Loucy (cell line): ENCODE measurements around the gene GAS7.

Experiments used
- H2AFZ ChIP-seq: fragments of 200-600 bp; sonication (generic); 2 replicates; pipeline ENCODE4 v1.6.0; 2016; ENCODE audit warnings: antibody characterized with exemption, mild to moderate bottlenecking, low read length, moderate library complexity
- H3F3A ChIP-seq: fragments of 200-600 bp; 2 replicates; pipeline ENCODE4 v1.6.0; 2016; ENCODE audit warnings: antibody characterized with exemption, low read depth, mild to moderate bottlenecking
- H3K27me3 ChIP-seq: fragments of 200-600 bp; sonication (generic); 2 replicates; pipeline ENCODE4 v1.6.1; 2014; ENCODE audit warnings: low read length, mild to moderate bottlenecking; ENCODE audit not compliant: insufficient read depth, poor library complexity, severe bottlenecking
- H3K36me3 ChIP-seq: fragments of 200-600 bp; sonication (generic); 2 replicates; pipeline ENCODE4 v1.6.1; 2016; ENCODE audit warnings: low read length; ENCODE audit not compliant: insufficient read depth
- H3K4me1 ChIP-seq: fragments of 200-600 bp; sonication (generic); 2 replicates; pipeline ENCODE4 v1.5.1; 2014; ENCODE audit warnings: low read length, mild to moderate bottlenecking; ENCODE audit not compliant: insufficient read depth, poor library complexity, severe bottlenecking
- H3K4me2 ChIP-seq: fragments of 200-600 bp; sonication (generic); 2 replicates; pipeline ENCODE4 v1.6.0; 2014; ENCODE audit warnings: antibody characterized with exemption, low read length, low read depth, mild to moderate bottlenecking; ENCODE audit not compliant: poor library complexity, severe bottlenecking
- H3K4me3 ChIP-seq: fragments of 200-600 bp; sonication (generic); 2 replicates; pipeline ENCODE4 v1.5.1; 2014; ENCODE audit warnings: low read length, mild to moderate bottlenecking, mixed read lengths; ENCODE audit not compliant: poor library complexity, severe bottlenecking
- H3K79me2 ChIP-seq: fragments of 200-600 bp; sonication (generic); 2 replicates; pipeline ENCODE4 v1.6.1; 2014; ENCODE audit warnings: low read length; ENCODE audit not compliant: insufficient read depth
- H3K9ac ChIP-seq: fragments of 200-600 bp; sonication (generic); 2 replicates; pipeline ENCODE4 v1.6.0; 2014; ENCODE audit warnings: mild to moderate bottlenecking, low read depth, low read length, moderate library complexity; ENCODE audit not compliant: poor library complexity, severe bottlenecking
- H3K9me2 ChIP-seq: fragments of 200-600 bp; sonication (generic); replicated peaks from 2 replicates; pipeline ENCODE4 v1.6.1; 2016; ENCODE audit warnings: low read depth, low read length, mixed read lengths
- H3K9me3 ChIP-seq: fragments of 200-600 bp; sonication (generic); 2 replicates; pipeline ENCODE4 v1.6.1; 2014; ENCODE audit warnings: mild to moderate bottlenecking, antibody characterized with exemption, low read length, low read depth; ENCODE audit not compliant: insufficient read depth
- H4K20me1 ChIP-seq: fragments of 200-600 bp; sonication (generic); 2 replicates; pipeline ENCODE4 v1.6.0; 2014; ENCODE audit warnings: antibody characterized with exemption, low read length, mild to moderate bottlenecking; ENCODE audit not compliant: insufficient read depth, poor library complexity, severe bottlenecking
- EZH2phosphoT487 ChIP-seq: fragments of 200-600 bp; IDR thresholded peaks from 2 replicates; pipeline ENCODE4 v1.6.1; 2018; ENCODE audit warnings: antibody characterized with exemption, mild to moderate bottlenecking, moderate library complexity, borderline replicate concordance
- TF ChIP-seq, protein P1 (sequence below): fragments of 200-600 bp; sonication (generic); conservative IDR thresholded peaks from 2 replicates; pipeline ENCODE4 v1.5.1; 2014; ENCODE audit warnings: mild to moderate bottlenecking, antibody characterized with exemption, low read length

Gene GAS7

DNA sequence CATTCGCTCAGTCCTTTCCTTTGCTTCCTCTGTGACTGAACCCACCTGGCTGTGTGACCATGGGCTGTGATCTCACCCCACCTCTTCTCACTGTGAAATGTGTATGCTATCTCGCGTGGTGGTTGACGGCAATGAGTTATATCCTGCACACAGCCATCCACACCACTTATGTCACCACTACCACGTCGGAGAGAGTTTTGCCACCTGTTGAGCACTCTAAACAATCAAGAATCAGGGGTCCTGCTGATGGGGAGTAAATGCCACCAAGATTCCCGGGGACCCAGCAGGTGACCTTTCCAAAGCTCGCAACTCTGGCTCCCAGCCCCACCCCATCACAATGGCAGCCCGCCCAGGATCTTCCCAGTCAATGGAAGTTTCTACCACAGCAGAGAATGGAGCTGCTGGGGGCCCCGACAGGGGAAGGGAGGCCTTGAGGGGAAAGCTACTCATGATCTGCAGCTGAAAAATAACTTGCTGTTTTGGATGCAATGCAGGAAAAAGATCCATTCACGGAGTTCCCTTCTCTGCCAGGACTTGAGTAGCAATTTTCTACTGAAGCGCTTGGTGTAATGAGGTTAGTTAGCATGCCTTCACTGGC lies 267.2 kb downstream of the GAS7 start:
- H2AFZ ChIP-seq, result no peak overlapping the region
- no peaks in the 10 kb centered on the region for H3K9me2 ChIP-seq
- H3K27me3 ChIP-seq, result no peaks in the 10 kb centered on the region
- no peaks in the 10 kb centered on the region for H3K79me2 ChIP-seq
- no peak overlapping the region for H3K4me3 ChIP-seq
- H3K36me3 ChIP-seq, result peaks cover 35% of the 10 kb centered on the region; the same call in 1 of the 2 replicates
- H4K20me1 ChIP-seq, result no peaks in the 10 kb centered on the region
- no peaks in the 10 kb centered on the region for H3K4me1 ChIP-seq
- no peak overlapping the region for H3K9ac ChIP-seq
- no peak overlapping the region for H3K4me2 ChIP-seq
- H3F3A ChIP-seq, result no peaks in the 10 kb centered on the region
- no peaks in the 10 kb centered on the region for H3K9me3 ChIP-seq
- TF ChIP-seq, protein P1, sequence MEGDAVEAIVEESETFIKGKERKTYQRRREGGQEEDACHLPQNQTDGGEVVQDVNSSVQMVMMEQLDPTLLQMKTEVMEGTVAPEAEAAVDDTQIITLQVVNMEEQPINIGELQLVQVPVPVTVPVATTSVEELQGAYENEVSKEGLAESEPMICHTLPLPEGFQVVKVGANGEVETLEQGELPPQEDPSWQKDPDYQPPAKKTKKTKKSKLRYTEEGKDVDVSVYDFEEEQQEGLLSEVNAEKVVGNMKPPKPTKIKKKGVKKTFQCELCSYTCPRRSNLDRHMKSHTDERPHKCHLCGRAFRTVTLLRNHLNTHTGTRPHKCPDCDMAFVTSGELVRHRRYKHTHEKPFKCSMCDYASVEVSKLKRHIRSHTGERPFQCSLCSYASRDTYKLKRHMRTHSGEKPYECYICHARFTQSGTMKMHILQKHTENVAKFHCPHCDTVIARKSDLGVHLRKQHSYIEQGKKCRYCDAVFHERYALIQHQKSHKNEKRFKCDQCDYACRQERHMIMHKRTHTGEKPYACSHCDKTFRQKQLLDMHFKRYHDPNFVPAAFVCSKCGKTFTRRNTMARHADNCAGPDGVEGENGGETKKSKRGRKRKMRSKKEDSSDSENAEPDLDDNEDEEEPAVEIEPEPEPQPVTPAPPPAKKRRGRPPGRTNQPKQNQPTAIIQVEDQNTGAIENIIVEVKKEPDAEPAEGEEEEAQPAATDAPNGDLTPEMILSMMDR, result no peak
- no peak for TF ChIP-seq EZH2phosphoT487

DNA sequence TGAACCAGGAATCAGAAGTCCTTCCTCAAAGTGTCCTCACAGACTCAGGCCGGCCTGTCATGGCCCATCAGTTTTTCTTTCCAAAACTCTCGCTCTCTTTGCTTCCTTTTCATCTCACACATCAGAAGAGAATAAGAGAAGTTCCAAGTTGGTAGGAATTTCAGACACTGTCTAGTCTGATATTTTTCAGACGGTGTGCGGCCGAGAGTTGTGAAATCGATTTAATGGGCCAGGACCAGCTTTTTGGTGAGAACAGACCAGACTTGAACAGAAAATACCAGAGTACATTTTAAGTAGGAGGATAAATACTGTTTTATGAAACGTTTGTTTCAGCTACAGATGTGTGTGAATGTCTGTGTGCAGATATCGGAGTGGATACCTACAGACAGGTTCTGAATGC lies 268.5 kb downstream of the GAS7 start:
- no peak overlapping the region for H3K4me3 ChIP-seq
- H3K9ac ChIP-seq, result no peak overlapping the region
- H3K36me3 ChIP-seq, result peaks cover 42% of the 10 kb centered on the region; the same call in 1 of the 2 replicates
- TF ChIP-seq, protein P1, result no peak
- TF ChIP-seq EZH2phosphoT487, result no peak
- H3K9me3 ChIP-seq, result no peaks in the 10 kb centered on the region
- no peaks in the 10 kb centered on the region for H4K20me1 ChIP-seq
- H3K4me2 ChIP-seq, result no peak overlapping the region
- H3K4me1 ChIP-seq, result no peaks in the 10 kb centered on the region
- no peaks in the 10 kb centered on the region for H3K9me2 ChIP-seq
- H2AFZ ChIP-seq, result no peak overlapping the region
- no peaks in the 10 kb centered on the region for H3K79me2 ChIP-seq
- H3F3A ChIP-seq, result no peaks in the 10 kb centered on the region
- no peaks in the 10 kb centered on the region for H3K27me3 ChIP-seq

DNA sequence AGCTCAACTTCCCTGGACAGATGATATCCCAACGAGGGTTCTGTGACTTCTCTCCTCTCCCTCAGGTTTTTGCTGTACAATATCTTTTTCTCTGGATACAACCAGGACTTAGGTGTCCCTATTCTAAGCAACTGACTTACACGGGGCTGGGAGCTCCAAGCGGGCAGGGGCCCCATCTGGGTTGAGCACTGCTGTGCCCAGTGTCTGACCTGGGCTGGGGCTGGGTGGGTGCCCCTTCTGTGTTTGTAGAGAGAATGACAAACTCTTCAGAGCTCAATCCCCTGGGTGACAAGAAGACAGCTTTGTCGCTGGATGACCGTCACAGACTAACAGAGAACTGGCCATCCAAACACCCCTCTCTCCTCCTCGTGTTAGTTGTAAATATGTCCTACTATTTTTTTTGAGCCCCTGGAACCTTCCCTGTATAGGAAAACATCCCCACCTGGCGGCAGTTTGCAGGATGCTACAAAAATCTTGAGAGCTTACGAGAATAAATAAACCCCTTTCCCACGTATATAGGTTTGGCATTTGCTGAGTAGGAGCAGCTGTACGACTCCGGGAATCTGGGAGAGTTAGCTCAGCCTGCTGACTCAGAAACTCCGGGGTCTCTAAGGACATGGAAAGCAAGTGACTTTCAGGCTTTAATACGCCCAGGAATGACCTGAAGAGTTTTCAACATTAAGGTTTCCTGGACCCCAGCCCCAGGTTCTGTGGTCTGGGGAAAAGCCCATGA lies 269.6 kb downstream of the GAS7 start:
- Histone ChIP-seq H3K9ac (no peak overlapping the region), H3K4me3 (no peak overlapping the region), H3F3A (no peaks in the 10 kb centered on the region), H4K20me1 (no peaks in the 10 kb centered on the region), H3K9me3 (no peaks in the 10 kb centered on the region), H3K79me2 (no peaks in the 10 kb centered on the region), H2AFZ (no peak overlapping the region), H3K27me3 (no peaks in the 10 kb centered on the region), H3K4me1 (no peaks in the 10 kb centered on the region), H3K9me2 (no peaks in the 10 kb centered on the region), H3K36me3 (peaks cover 34% of the 10 kb centered on the region; the same call in 1 of the 2 replicates), H3K4me2 (no peak overlapping the region)
- TF ChIP-seq, protein P1, result no peak
- no peak for TF ChIP-seq EZH2phosphoT487
